NCI-H2029 treated with DMSO at 0.1 percent for 48 hours (cell line): ENCODE results near the gene CCL25.
A peak's percentile ranks its signal among the peaks of the same experiment; 100 is the strongest.
"Not testable (repeated sequence)": the region's sequence is repeated elsewhere in the genome, so short reads cannot be mapped to it uniquely, and the experiment has no call there.

Experiments used
- DNase-seq: peaks from one replicate; lab custom pipeline; 2025; lab: John Stamatoyannopoulos, UW

CCL25 gene

DNA sequence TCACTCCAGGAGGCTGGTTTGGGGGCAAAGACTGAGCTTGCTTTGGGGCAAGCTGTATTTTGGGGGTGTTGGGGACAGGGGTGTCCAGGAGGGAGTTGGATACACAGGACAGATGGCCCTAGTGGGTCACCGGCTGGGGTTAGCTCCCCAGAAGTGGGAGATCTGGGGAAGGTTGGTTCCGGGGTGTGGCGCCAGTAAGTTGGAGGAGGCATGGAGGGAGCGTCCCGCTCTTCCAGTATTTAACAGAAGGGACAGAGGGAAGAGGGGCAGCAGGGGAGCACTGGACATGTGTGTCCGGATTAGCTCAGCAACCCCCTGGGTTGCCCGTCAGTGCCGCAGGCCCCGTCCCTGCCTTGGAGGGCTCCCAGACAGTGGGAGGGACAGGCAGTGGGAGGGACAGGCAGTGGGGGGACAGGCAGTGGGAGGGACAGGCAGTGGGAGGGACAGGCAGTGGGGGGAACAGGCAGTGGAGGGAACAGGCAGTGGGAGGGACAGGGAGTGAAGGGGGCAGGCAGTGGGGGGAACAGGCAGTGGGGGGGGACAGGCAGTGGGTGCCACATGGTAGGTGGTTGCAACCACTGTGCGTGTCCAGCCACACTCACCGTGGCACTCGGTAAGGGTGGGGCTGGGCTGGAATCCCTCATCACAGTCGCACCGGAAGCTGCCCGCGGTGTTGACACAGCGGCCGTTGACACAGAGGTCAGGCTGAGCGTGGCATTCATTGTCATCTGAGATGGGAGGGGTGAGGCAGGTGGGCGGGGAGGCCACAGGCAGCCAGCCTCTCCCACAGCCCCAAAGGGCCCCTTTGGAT, 33.2 kb downstream of the CCL25 start:
- DNase-seq, result peak; percentile 4

DNA sequence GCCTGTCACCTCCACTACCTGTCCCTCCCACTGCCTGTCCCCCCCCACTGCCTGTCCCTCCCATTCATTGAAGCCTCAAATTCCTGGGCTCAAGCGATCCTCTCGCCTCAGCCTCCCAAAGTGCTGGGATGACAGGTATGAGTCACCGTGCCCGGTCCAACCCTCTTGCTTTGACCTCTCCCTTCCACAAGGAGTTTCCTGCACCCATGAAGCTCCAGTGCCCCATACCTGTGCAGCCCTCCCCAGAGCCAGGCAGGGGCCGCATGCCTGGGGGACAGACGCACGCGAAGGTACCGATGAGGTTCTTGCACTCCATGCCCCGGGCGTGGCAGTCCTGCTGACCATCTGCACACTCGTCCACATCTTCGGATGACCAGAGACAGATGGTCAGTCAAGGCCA, 34.3 kb downstream of the CCL25 start:
- no peak for DNase-seq

DNA sequence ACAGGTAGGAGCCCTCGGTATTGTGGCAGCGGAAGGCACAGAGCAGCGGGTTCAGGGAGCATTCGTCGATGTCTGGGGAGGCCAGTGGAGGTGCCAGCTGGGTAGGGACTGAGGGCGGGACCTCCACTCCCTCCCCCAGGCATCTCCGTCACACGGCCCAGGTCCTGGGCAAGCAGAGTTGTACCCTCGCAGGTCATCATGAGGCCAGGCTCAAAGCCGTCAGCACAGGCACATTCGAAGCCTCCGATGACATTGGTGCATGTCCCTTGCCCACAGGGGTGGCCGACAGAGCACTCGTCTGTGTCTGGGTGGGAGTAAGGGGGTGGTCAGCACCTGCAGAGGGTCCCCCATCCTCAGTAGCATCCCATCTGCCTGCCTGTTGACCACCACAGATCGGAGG, 35.3 kb downstream of the CCL25 start:
- no peak for DNase-seq

DNA sequence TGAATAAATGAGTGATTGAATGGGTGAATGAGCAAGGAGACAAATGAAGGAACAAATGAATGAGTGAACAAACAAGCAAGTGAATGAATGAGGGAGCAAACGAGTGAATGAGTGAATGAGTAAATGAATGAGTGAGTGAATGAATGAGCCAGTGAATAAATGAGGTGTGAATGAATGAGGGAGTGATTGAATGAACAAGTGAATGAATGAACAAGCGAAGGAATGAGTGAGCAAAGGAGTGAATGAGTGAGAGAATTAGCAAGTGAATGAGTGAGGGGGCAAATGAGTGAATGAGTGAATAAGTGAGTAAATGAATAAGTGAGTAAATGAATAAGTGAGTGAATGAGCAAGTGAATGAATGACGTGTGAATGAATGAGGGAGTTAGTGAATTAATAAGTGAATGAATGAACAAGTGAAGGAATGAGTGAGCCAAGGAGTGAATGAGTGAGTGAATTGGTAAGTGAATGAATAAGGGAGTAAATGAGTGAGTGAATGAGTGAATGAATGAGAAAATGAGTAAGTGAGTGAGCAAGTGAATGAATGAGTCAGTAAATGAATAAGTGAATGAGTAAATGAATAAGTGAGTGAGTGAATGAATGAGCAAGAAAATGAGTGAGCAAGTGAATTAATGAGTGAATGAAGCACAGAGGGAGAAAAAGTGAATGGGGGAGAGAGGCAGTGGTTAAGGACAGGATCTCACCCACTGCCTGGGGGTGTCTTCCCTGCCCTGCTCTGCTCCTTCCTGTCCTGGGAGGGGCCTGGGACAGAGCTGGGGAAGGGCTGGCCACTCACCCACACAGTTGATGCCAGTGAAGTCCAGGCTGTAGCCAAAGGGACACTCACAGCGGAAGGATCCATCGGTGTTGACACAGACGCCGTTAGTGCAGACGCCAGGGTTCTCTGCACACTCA, 36.4 kb downstream of the CCL25 start:
- DNase-seq, result no peak

DNA sequence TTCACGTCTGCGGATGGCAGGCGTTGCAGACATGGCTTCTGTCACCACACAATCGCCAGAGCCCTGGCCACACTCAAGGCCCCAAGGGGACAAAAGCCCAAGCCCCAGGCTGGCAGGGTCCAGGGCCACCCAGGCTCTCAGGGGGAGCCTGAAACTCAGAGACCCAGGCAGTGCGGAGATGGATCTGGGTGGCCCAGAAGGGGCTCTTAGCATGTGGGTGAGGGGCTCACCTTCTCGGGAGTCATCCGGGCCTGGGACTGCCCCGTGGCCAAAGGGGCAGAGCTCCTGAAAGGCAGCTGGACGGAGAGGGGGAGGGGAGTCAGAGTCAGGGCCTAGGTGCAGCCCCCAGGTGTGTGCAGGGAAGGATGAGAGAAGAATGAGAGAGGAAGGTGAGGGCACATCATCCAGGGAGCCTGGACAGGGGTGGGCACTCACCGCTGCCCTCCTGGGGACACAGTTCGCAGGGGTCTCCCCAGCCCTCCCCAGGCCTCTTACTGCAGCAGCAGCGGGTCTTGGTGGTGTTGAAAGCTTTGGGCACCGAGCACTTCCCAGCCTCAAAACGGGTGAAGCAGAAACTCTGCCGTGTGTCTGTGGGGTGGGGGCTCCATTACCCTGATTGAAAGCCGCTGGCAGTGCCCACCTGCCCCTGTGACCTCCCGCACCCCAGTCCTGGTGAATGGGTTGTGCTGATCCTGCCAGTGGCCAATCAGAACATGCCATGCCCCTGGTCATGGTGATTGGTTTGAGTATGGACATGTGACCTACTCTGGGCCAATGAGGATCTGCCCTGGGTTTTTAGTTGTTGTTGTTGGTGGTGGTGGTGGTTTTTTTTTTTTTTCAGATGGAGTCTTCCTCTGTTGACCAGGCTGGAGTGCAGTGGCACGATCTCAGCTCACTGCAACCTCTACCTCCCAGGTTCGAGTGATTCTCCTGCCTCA, 37.4 kb downstream of the CCL25 start:
- no peak for DNase-seq

DNA sequence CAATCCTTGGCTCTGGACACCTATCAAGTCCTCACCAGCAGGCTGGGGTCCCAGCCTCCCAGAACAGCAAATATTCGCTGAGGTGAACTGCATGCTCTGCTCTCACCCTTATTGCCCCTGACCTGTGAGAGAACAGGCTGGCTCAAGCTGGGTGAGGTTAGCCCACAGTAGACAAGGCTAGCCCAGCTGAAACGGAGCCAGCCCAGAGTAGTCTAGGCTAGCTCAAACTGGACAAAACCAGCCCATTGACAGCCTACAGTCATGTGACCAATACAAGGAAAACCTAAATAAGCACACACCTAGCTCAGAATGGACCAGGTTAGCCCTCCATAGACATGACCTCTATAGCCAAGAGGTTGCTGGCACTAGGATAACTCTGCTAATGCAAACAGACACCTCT, 38.4 kb downstream of the CCL25 start:
- DNase-seq, result no peak

DNA sequence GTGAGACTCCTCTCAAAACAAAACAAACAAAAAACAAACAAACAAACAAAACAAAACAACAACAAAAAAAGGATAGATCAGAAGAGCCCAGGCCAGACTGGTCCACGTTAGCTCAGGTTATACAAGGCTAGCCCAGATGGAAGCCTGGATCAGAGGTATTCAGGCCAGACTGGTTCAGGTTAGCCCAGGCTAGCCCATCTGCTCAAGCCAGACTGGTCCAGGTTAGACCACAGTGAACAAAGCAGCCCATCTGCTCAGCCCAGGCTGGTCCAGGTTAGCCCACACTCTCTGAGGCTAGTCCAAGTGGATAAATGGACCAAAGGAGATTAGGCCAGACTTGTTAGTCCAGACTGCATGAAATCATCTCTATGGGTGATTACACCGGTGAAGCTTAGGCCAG, 41.2 kb downstream of the CCL25 start:
- DNase-seq, result no peak

DNA sequence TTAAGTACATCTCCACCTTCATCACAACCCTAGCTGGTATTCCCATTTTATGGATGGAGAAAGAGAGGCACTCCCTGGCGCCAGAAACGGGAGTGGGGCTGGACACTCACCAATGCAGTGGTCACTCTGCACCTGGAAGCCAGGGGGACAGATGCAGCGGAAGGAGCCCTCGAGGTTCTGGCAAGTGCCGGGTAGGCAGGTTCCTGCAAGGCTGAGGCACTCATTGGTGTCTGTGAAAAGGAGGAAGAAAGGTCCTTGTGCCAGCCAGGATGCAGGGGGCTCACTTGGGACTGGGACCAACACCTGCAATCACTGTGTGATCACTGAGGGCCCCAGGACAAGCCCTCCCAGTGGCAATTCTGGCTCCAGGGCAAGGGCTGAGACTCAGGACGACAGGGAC, 41.8 kb downstream of the CCL25 start:
- DNase-seq, result no peak

DNA sequence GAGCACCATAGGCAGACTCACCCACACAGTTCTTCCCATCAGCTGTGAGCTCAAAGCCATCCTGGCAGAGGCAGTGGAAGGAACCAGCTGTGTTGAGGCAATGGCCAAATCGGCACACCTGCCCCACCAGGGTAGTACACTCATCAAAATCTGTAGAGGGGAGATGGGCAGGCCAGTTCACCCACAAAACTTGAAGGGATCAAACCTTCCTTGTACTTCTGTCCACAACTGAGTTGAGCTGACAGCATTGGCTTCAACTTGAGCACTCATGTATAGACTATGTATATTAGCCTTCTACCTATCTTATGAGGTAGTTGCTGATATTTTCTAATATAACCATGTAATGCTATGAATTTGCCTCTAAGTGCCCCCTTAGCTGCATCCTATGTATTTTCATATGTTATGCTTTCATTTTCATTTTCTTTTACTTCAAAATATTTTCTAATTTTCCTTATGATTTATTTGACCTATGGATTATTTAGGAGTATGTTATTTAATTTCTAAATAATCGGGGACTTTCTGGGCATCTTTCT, 42.9 kb downstream of the CCL25 start:
- DNase-seq, result no peak

DNA sequence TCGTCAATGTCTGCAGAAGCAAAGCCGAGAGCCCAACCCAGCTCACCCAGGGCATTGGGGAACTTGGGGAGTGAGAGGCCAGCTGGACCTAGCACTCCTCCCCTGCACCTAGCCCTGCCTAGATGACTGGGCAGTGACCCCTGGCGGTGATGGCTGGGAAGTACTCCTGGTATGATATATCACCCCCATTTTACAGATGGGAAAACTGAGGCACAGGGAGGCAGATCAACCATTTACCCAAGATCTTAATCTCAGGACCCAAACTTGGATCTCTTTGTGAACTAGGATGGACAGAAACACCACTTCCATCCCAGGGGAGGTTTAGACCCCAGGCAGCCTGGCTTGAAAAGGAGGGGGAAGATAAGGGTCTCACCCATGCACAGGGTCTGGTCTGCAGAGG, 43.5 kb downstream of the CCL25 start:
- DNase-seq, result no peak

DNA sequence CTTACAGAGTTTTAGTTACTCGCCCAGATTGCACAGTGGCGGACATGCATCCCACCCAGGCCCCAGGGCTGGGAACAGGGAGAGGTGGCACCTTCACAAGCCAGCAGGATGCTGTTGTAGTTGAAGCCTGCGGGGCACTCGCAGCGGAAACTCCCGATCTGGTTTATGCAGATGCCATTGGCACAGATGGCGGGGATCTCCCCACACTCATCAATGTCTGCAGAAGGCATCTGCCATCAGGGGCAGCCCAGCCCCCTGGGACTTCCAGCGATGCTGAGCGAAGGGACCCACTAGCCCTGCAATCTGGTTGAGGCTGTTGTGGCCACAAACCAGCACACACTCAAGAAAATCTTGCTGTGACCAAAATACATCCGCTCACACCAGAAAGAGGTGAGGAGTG, 44.6 kb downstream of the CCL25 start:
- DNase-seq, result no peak

DNA sequence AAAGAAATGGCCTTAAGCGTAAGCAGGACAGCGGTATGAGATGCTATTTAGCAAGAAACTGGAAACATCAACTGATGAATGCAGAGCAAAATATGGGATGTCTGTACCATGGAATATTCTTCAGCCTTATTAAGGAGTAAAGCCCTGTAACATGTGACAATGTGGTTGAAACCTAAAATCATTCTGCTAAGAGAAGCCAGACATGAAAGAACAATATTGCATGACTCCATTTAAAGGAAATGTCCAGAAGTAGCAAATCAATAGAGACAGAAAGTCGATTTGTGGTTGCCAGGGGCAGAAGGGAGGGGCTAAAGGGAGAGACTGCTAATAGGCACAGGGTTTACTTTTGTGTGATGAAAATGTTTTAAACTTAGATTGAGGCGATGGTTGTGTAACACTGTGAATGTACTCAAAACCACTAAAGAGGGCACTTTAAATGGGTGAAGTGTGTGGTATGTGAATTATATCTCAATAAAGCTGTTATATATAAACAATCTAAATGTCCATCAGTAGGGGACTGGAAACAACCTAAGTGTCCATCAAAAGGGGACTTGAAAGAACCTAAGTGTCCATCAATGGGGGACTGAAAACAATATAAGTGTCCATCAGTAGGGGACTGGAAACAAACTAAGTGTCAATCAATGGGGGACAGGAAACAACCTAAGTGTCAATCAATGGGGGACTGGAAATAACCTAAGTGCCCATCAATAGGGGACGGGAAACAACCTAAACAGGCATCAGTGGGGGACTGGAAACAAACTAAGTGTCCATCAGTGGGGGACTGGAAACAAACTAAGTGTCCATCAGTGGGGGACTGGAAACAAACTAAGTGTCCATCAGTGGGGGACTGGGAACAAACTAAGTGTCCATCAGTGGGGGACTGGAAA, 45.4 kb downstream of the CCL25 start:
- no peak for DNase-seq

DNA sequence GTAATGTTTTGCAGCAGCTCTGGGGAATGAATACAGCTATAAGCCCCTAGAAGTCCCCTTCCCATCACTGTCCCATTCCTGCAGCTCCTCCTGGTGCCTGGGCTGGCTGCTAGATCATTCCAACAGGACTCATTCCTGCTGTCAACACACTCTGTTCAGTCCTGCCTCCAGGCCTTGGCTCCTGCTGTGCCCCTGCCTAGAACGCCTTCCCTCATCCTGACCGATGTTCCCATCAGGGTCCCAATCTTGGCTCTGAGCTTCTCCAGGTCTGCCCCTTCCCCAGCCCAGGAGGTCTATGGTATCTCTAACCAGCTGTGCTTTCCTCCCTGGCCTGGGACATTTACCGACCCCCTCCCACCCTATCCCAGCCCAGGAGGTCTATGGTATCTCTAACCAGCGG, 48.8 kb downstream of the CCL25 start:
- DNase-seq, result no peak

DNA sequence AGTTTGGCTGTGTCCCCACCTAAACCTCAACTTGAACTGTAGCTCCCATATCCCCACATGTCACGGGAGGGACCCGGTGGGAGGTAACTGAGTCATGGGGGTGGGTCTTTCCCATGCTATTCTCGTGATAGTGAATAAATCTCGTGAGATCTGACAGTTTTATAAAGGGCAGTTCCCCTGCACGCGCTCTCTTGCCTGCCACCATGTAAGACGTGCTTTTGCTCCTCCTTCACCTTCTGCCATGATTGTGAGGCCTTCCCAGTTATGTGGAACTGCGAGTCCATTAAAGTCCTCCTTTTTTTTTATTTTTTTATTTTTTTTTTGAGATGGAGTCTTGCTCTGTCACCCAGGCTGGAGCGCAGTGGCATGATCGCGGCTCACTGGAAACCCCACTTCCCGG, 49.4 kb downstream of the CCL25 start:
- not testable (repeated sequence) for DNase-seq

DNA sequence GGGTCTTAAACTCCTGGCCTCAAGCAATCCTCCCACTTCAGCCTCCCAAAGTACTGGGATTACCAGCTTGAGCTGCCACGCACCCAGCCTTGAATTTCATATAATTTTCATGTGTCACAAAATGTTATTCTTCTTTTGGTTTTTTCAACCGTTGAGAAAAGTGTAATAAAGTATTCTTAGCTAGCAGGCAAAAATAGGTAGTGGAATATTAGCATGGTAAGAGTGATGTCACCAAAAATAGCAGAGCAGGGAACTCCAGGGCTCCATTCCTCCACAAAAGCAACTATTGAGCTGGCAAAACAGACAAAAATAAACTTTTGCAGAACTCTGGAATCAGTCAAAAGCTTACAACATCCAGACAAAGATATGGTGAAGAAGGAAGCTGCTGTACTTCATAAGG, 52.9 kb downstream of the CCL25 start:
- DNase-seq, result no peak

DNA sequence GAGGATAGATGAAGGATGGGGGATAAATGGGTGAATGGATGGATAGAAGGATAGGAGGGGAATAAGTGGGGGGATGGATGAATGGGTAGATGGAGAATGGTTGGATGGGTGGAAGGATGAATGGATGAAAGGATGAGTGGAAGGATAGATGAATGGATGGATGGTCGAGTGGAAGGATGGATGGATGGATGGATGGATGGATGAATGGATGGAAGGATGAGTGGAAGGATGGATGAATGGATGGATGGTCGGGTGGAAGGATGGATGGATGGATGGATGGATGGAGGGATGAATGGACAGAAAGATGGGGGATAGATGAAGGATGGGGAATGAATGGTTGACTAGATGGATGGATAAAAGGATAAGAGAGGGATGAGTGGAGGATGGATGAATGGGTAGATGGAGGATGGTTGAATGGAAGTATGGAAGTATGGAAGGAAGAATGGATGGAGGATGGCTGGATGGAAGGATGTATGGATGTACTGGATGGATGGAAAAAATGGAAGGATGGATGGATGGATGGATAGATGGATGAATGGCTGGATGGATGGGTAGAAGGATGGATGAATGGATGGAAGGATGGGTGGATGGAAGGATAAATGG, 54.8 kb downstream of the CCL25 start:
- no peak for DNase-seq

DNA sequence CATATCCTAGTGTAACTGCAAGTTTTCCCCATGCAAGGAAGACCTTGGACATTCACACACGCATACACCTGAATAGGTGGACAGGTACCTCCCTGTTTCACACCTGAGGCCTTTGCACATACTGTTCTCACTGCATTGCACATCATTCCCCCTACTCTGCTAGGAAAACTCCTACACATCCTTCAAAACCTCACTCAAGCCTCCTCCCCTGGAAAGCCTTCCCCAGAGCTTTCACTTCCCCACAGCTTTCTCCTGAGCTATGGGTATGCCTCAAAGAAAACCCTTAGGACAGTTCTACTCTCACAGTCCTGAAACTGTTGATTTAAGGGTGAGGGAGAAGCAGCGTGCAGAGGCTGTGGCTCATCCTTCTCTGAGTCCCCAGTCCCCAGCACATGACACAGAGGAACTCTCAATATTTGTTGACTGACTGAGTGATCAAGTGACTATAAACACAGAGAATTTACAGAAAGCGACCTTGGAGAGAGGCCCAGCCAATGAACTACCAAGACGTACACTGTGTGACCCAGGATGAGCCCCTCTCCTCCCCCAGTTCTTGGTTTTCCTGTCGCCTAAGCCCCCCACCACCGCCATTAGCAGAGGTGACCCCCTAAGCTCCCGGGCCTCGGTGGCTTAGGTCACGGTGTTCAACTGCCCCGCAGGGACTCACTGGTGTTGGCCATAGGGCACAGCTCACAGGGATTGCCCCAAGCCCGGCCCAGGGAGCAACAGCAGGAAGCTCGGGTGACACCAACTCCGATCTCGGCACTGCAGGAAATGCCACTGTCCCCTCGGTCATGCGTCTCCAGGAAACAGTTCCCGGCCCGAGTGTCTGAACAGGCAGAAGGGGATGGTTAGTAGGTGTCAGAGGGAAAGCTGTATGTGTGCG, 56.2 kb downstream of the CCL25 start:
- DNase-seq, result no peak

DNA sequence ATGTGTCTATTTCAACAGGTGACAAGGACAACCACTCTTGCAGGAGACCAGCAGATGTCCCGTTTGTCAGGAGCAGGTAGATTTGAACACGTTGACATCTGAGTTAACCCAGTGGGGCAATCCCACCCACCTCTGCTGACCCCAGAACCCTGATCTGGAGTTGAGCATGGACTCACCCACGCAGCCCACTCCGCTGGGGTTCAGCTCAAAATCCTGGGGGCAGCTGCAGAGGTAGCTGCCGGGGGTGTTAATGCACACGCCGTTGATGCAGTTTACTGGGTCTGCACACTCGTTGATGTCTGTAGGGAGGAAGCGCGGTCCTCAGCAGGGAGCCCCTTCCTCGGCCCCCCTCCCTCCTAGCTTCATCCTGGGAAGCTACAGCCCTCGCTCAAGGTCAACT, 56.9 kb downstream of the CCL25 start:
- DNase-seq, result no peak

DNA sequence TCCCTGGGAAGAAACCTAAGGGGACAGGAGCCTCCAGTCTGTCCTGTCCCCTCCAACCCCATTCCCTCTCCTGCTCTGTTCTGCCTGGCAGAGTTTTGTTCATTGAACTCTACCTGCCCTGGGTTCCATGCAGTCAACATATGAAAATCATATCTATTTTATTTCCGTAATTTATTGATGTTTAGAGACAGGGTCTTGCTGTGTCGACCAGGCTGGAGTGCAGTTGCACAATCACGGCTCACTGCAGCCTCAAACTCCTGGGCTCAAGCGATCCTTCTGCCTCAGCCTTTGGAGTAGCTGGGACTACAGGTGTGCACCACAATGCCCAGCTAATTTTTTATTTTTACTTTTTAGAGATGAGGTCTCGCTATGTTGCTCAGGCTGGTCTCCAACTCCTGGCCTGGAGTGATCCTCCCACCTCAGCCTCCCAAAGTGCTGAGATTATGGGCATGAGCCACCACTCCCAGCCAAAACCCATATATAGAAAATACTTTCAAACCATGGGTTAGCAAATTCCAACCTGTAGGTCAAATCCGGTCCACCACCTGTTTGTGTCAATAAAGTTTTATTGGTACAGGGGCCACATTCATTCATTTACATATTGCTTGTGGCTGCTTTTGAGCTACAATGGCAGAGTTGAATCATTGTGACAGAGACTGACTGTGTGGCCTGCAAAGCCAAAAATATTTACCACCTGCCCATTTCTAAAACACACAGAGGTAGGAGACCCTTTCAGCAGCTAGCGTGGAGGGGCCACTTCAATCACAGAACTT, 57.5 kb downstream of the CCL25 start:
- DNase-seq, result no peak
